GM12801 (cell line): ENCODE results near the gene CDC42BPA.

Experiments
- CTCF ChIP-seq: IDR thresholded peaks from one replicate; pipeline ENCODE4 v1.5.1; 2011; ENCODE audit warnings: control low read depth; ENCODE audit not compliant: insufficient read length; ENCODE audit errors: extremely low read depth

Gene CDC42BPA

GRCh38 chr1:227343206-227343605 is 24.9 kb upstream of the CDC42BPA start:
- no peak for TF ChIP-seq CTCF

- TF ChIP-seq CTCF = no peak
Measured at GRCh38 chr1:227342075-227342829, 24.0 kb upstream of the CDC42BPA start.

DNA sequence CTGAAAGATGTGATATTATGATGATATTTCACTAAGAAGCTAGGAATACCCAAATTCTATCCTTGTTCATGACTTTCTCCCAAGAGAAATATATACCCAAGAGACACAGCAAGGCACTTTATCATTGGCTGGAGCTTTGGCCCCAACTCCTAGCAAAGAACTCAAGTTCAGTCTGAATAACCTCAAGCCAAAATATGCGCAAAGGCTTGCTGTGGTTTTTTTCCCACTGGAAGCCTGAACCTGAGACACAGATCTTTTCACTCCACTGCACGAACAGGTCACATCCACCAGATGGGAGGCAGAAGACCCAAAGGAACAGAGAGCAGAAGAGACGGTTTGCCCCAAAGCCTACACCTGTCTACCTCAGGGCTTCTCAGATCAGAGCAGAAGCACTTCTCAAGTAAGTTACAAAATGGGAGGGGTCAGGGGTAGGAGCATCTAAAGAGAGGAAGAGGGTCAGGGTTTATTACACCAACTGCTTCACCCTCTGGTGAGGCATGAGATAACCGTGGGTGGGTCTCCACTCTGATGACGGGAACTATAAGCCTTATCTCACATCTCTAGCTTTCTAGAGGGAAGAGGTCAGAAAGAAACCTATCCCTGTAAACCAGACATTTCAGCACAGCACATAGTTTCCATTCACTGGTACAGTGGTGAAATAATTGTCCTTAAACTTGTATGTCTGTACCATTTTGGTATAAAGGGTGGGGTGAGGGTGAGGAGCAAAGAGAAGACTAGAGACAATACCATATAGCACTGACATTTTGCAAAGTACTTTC is 17.1 kb upstream of the CDC42BPA start:
- TF ChIP-seq CTCF = no peak

DNA sequence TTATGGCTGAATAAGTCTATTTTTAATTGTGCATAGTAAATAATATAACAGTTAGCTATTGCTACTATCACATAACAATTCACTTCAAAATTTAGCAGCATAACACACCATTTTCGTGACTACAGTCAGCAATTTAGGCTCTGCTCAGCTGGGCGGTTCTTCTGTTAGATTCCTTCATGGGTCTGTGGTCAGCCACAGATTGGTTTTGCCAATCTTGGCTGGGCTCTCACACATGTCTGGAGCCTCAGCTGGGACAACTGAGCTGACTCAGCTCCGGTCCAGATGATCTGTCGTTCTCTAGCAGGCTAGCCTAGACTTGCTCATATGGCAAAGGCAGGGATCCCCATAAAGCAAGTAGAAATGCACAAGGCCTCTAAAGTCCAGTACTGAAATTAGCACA is 15.1 kb upstream of the CDC42BPA start:
- TF ChIP-seq CTCF = no peak

- TF ChIP-seq CTCF = no peak
Measured at GRCh38 chr1:227330279-227331076, 12.2 kb upstream of the CDC42BPA start.

- no peak for TF ChIP-seq CTCF
Measured at GRCh38 chr1:227328405-227329019, 10.2 kb upstream of the CDC42BPA start.

GRCh38 chr1:227325156-227325555 is 6.9 kb upstream of the CDC42BPA start:
- no peak for TF ChIP-seq CTCF
